K562 (cell line): ENCODE data around the gene ZBTB42. TPM values are rescaled to one million over a fixed set of nuclear protein-coding genes. Genes with fewer than 3 reads are reported as not detected.

Experiments used
- BRCA1 ChIP-seq, 2 experiments: fragments of 450-650 bp in 1 of 2; sonication (generic) in 1 of 2; formaldehyde crosslinking in 1 of 2; IDR thresholded peaks; 2 replicates each; pipeline versions ENCODE4 v1.5.0 to v1.6.1; 2017 to 2020; ENCODE audit warnings: mild to moderate bottlenecking in 1 of 2, missing genetic modification reagents in 1 of 2
- CBFA2T3 ChIP-seq: fragments of 450-650 bp; IDR thresholded peaks from 2 replicates; pipeline ENCODE4 v1.6.1; 2017
- GABPB1 ChIP-seq: sonication (generic); formaldehyde crosslinking; IDR thresholded peaks from 2 replicates; pipeline ENCODE4 v1.8.0; 2022; ENCODE audit warnings: mild to moderate bottlenecking, missing genetic modification reagents
- HLTF ChIP-seq: fragments of 450-650 bp; IDR thresholded peaks from 2 replicates; pipeline ENCODE4 v1.6.1; 2016
- HOMEZ ChIP-seq: fragments of 250-450 bp; sonication (Bioruptor Pico); IDR thresholded peaks from 2 replicates; pipeline ENCODE4 v1.4.0; 2020; ENCODE audit warnings: mild to moderate bottlenecking, moderate library complexity
- MAFK ChIP-seq: IDR thresholded peaks from 2 replicates; pipeline ENCODE4 v1.6.1; 2011; ENCODE audit warnings: low read length, improper control_type of control experiment
- MTA2 ChIP-seq: fragments of 450-650 bp; IDR thresholded peaks from 2 replicates; pipeline ENCODE4 v1.6.1; 2016; ENCODE audit warnings: low read depth
- NRF1 ChIP-seq, 2 experiments: fragments of 450-650 bp; IDR thresholded peaks in 1 of 2; conservative IDR thresholded peaks in 1 of 2; 2 replicates each; pipeline ENCODE4 v1.6.1; 2014; ENCODE audit warnings: mild to moderate bottlenecking in 2 of 2
- OTX1 ChIP-seq: fragments of 450-650 bp; formaldehyde crosslinking; IDR thresholded peaks from 2 replicates; pipeline ENCODE4 v1.4.0; 2022; ENCODE audit warnings: mild to moderate bottlenecking
- PHB ChIP-seq: fragments of 250-450 bp; sonication (Bioruptor Pico); IDR thresholded peaks from 2 replicates; pipeline ENCODE4 v1.5.0; 2021
- PML ChIP-seq: IDR thresholded peaks from 2 replicates; pipeline ENCODE4 v1.6.1; 2012; ENCODE audit warnings: low read length, inconsistent platforms
- RNF2 ChIP-seq: sonication (generic); IDR thresholded peaks from 2 replicates; pipeline ENCODE4 v1.6.1; 2016
- TAF7 ChIP-seq: fragments of 450-650 bp; IDR thresholded peaks from 2 replicates; pipeline ENCODE4 v1.6.1; 2016; ENCODE audit warnings: missing genetic modification characterization, missing compliant biosample characterization
- YY1 ChIP-seq, 3 experiments: IDR thresholded peaks; 2 replicates each; pipeline ENCODE4 v1.6.1; 2011; ENCODE audit warnings: low read length in 2 of 3, mild to moderate bottlenecking in 2 of 3, moderate library complexity in 2 of 3, borderline replicate concordance in 1 of 3, control low read depth in 1 of 3, low read depth in 1 of 3; ENCODE audit not compliant: insufficient read depth in 3 of 3, insufficient replicate concordance in 2 of 3, control insufficient read depth in 1 of 3, insufficient read length in 1 of 3; ENCODE audit errors: extremely low read depth in 1 of 3
- ZNF280B ChIP-seq: fragments of 250-450 bp; sonication (Bioruptor Pico); IDR thresholded peaks from 2 replicates; pipeline ENCODE4 v1.5.1; 2021; ENCODE audit warnings: mild to moderate bottlenecking
- ZNF695 ChIP-seq: fragments of 450-650 bp; formaldehyde crosslinking; IDR thresholded peaks from 2 replicates; pipeline ENCODE4 v1.4.0; 2020; ENCODE audit warnings: mild to moderate bottlenecking, moderate library complexity
- ZNF717 ChIP-seq: fragments of 250-450 bp; sonication (Bioruptor Pico); IDR thresholded peaks from 2 replicates; pipeline ENCODE4 v1.5.0; 2021
- ZNF766 ChIP-seq: fragments of 200-800 bp; sonication (Bioruptor generic); conservative IDR thresholded peaks from 2 replicates; pipeline ENCODE4 v1.6.1; 2016; ENCODE audit warnings: missing genetic modification characterization, missing compliant biosample characterization
- polyA plus RNA-seq, 8 experiments: library from polyadenylated mRNA; depleted of rRNA in 4 of 8; stranded (reverse) in 5 of 8; unstranded in 3 of 8; fragments of >200 nt; fragmentation: Nextera tagmentation in 2 of 8; fragmentation: Illumina TruSeq in 1 of 8; extraction: Ambion mirVana in 2 of 8; extraction: Trizol in 1 of 8; gene quantifications; 2 replicates each; pipeline versions ENCODE4 v1.2.1 to v1.2.3, GENCODE V29; 2011 to 2014; ENCODE audit warnings: inconsistent platforms in 1 of 8, missing spikeins in 1 of 8
- total RNA-seq, 7 experiments: library from RNA; depleted of rRNA in 6 of 7; stranded (reverse); fragments of >200 nt in 6 of 7; fragmentation: Illumina TruSeq in 2 of 7; extraction: Trizol in 2 of 7; gene quantifications; 2 replicates each; pipeline versions ENCODE4 v1.2.1 to v1.2.3, GENCODE V29; 2011 to 2021; ENCODE audit warnings: low replicate concordance in 1 of 7
- TF ChIP-seq, protein P1 (sequence below): fragments of 200-800 bp; sonication (Bioruptor generic); IDR thresholded peaks from 2 replicates; pipeline ENCODE4 v1.6.1; 2016; ENCODE audit warnings: missing genetic modification characterization, missing compliant biosample characterization

Gene ZBTB42
- total and polyA plus RNA-seq, 9 of the 15 experiments (the other 6 are each of a cell fraction or from before 2014, with no cell fraction given), result 0.03 to 8.5 (median 2.4) TPM

DNA sequence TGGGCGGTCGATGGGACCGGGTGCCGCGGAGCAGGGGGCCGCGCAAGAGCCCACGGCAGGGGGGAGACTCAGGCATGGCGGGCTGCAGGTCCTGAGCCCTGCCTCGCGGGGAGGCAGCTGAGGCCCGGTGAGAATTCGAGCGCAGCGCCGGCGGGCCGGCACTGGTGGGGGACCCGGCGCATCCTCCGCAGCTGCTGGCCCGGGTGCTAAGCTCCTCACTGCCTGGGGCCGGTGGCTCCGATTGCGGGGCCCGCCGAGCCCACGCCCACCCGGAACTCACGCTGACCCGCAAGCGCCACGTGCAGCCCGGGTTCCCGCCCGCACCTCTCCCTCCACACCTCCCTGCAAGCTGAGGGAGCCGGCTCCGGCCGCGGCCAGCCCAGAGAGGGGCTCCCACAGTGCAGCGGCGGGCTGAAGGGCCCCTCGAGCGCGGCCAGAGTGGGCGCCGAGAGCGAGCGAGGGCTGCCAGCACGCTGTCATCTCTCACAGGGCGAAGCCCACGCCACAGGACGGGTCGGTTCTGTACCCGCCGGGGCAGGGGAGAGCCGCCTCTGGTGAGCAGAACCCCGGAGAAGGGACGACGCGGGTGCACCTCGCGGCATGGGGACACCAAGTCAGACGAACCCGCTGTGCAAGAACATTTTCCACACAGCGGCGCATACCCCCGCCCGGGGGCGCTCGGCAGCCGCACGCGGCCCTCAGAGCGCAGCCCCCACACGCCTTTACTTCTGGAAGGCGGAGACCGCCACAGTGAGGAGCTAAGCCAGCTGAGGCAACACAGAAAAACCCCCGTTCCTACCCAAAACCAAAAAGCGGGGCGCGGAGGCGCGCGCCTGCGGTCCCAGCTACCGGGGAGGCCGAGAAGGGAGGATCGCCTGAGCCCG, 49.1 kb upstream of the ZBTB42 start (continued):
- TF ChIP-seq, protein P1, sequence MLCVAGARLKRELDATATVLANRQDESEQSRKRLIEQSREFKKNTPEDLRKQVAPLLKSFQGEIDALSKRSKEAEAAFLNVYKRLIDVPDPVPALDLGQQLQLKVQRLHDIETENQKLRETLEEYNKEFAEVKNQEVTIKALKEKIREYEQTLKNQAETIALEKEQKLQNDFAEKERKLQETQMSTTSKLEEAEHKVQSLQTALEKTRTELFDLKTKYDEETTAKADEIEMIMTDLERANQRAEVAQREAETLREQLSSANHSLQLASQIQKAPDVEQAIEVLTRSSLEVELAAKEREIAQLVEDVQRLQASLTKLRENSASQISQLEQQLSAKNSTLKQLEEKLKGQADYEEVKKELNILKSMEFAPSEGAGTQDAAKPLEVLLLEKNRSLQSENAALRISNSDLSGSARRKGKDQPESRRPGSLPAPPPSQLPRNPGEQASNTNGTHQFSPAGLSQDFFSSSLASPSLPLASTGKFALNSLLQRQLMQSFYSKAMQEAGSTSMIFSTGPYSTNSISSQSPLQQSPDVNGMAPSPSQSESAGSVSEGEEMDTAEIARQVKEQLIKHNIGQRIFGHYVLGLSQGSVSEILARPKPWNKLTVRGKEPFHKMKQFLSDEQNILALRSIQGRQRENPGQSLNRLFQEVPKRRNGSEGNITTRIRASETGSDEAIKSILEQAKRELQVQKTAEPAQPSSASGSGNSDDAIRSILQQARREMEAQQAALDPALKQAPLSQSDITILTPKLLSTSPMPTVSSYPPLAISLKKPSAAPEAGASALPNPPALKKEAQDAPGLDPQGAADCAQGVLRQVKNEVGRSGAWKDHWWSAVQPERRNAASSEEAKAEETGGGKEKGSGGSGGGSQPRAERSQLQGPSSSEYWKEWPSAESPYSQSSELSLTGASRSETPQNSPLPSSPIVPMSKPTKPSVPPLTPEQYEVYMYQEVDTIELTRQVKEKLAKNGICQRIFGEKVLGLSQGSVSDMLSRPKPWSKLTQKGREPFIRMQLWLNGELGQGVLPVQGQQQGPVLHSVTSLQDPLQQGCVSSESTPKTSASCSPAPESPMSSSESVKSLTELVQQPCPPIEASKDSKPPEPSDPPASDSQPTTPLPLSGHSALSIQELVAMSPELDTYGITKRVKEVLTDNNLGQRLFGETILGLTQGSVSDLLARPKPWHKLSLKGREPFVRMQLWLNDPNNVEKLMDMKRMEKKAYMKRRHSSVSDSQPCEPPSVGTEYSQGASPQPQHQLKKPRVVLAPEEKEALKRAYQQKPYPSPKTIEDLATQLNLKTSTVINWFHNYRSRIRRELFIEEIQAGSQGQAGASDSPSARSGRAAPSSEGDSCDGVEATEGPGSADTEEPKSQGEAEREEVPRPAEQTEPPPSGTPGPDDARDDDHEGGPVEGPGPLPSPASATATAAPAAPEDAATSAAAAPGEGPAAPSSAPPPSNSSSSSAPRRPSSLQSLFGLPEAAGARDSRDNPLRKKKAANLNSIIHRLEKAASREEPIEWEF (CRISPR knock-in tag), result no peak
- no peak for TF ChIP-seq HLTF
- TF ChIP-seq PHB, result no peak
- no peak for TF ChIP-seq PML
- no peak for TF ChIP-seq NRF1 (conservative IDR thresholded peaks at IDR 0.05 in 1 of 2, IDR thresholded peaks at IDR 0.05 in 1 of 2)
- TF ChIP-seq ZNF717 (CRISPR knock-in tag), result 0 out of 2 replicates have a peak, but pooled peaks have one; percentile 40
- TF ChIP-seq BRCA1 (IDR thresholded peaks at IDR 0.05), result no peak
- TF ChIP-seq BRCA1 (CRISPR knock-in tag; IDR thresholded peaks at IDR 0.05), result no peak
- TF ChIP-seq ZNF695 (CRISPR knock-in tag), result no peak
- no peak for TF ChIP-seq CBFA2T3
- no peak for TF ChIP-seq MAFK
- no peak for TF ChIP-seq OTX1
- no peak for TF ChIP-seq GABPB1 (CRISPR knock-in tag)
- no peak for TF ChIP-seq RNF2
- no peak for TF ChIP-seq MTA2
- TF ChIP-seq ZNF766 (CRISPR knock-in tag), result no peak
- TF ChIP-seq HOMEZ (CRISPR knock-in tag), result no peak
- TF ChIP-seq TAF7, result 0 out of 2 replicates have a peak, but pooled peaks have one; percentile 26
- TF ChIP-seq YY1 (IDR thresholded peaks at IDR 0.05; ENCODE audit: borderline replicate concordance in 1 of 3, control insufficient read depth in 1 of 3, extremely low read depth in 1 of 3, insufficient read depth in 3 of 3, insufficient read length in 1 of 3, insufficient replicate concordance in 2 of 3, low read depth in 1 of 3, low read length in 2 of 3), result no peak
- TF ChIP-seq ZNF280B (CRISPR knock-in tag), result no peak
